T-helper 2 cell (primary cell): ENCODE data around the gene RSBN1L.

Source experiments
- DNase-seq, 5 experiments: peaks; one replicate each; pipeline versions ENCODE4 v3.0.0 to v3.0.0-alpha.2; 2012 to 2022

Gene RSBN1L

GRCh38 chr7:77731716-77732115, 35.5 kb downstream of the RSBN1L start:
- DNase-seq = no peak

- no peak for DNase-seq
Observed at GRCh38 chr7:77734659-77735421, 38.6 kb downstream of the RSBN1L start.

- no peak for DNase-seq
Observed at GRCh38 chr7:77735457-77735856, 39.2 kb downstream of the RSBN1L start.

- DNase-seq = no peak
Observed at GRCh38 chr7:77736991-77737390, 40.7 kb downstream of the RSBN1L start.

GRCh38 chr7:77738382-77738781, 42.1 kb downstream of the RSBN1L start:
- DNase-seq = no peak

- no peak for DNase-seq
Observed at GRCh38 chr7:77738871-77739270, 42.6 kb downstream of the RSBN1L start.

GRCh38 chr7:77740257-77740656, 44.0 kb downstream of the RSBN1L start:
- no peak for DNase-seq

GRCh38 chr7:77743518-77743917, 47.3 kb downstream of the RSBN1L start:
- DNase-seq = no peak

GRCh38 chr7:77745746-77746145, 49.5 kb downstream of the RSBN1L start:
- no peak for DNase-seq

GRCh38 chr7:77746164-77746823, 50.0 kb downstream of the RSBN1L start:
- DNase-seq = no peak

GRCh38 chr7:77746824-77747165, 50.5 kb downstream of the RSBN1L start:
- DNase-seq = no peak

- no peak for DNase-seq
Observed at GRCh38 chr7:77747178-77747577, 50.9 kb downstream of the RSBN1L start.

GRCh38 chr7:77747718-77748117, 51.5 kb downstream of the RSBN1L start:
- DNase-seq = no peak

- peak in 1 of 5 experiments; percentile 26 for DNase-seq
Observed at GRCh38 chr7:77752016-77752415, 55.8 kb downstream of the RSBN1L start.

GRCh38 chr7:77753173-77753572, 56.9 kb downstream of the RSBN1L start:
- no peak for DNase-seq

- peak in 1 of 5 experiments; percentile 5 for DNase-seq
Observed at GRCh38 chr7:77757589-77757988, 61.3 kb downstream of the RSBN1L start.

GRCh38 chr7:77759294-77759889, 63.1 kb downstream of the RSBN1L start:
- DNase-seq = peak in 4 of 5 experiments; percentile 34 to 74 (median 41)

GRCh38 chr7:77760809-77761453, 64.7 kb downstream of the RSBN1L start:
- DNase-seq = no peak

GRCh38 chr7:77765481-77765880, 69.2 kb downstream of the RSBN1L start:
- DNase-seq = no peak

GRCh38 chr7:77765906-77766800, 69.9 kb downstream of the RSBN1L start:
- DNase-seq = no peak

GRCh38 chr7:77766801-77767605, 70.7 kb downstream of the RSBN1L start:
- DNase-seq = no peak

GRCh38 chr7:77770316-77770715, 74.1 kb downstream of the RSBN1L start:
- no peak for DNase-seq
